ENCODE measurements around the gene CADPS2.
"Not testable (repeated sequence)": the region's sequence is repeated elsewhere in the genome, so short reads cannot be mapped to it uniquely, and the experiment has no call there.

CADPS2 gene

DNA sequence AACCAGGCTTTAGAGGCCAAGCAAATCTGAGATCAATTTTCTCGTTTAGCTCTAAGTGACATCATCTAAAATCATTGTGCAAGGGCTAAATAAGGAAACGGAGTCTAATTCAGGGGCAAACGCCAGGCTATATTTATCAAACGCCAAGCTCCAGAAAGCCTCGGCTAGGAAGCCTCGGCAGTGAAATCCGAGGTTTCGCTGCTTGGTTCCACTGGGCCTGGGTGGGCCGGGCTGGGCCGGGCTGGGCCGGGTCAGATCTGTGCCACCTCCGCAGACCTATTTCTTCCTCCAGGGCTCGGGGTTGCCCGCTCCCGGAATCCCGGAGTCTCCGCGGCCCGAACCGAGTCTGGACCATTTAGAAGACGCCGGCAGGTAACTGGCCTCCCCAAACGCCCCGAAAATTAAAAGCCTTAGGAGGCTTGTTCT lies 581.3 kb downstream of the CADPS2 start:
- no peak for DNase-seq

DNA sequence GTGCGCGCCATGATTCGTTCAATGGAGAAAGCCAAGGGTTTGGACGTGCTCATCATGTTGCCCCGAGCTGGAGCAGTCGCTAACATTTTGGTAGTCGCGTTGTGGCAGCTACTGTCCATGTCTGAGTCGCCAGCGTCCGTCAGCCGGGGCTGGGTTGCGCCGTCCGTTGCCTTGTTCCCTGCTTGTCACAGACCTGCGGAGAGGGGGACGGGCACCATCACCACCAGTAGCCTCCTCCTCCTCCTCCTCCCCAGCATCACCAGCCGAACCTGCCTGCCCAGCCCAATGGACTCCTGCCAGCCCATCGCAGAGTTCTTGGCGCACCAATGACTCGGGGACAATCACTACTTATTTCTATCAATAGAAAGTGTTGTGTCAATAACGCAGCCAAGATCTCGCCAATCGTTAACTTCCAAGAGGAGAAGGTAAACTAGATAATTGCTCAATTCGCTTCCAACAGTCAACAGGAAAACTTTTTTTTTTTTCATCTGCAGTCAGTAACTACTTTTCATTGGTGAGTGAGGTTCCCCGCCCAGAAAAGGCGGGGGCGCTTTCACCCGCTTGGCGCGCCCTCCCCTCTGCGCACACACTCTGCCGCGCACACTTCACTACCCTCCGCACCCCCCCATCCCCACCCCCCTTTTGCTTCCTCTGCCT lies 581.8 kb downstream of the CADPS2 start, which contains the start of gene FEZF1:
FEZF1 (minus strand) TSS at position 432 of the 657 bp plus-strand sequence; CDS start at position 119, 313 bp downstream.
- no peak for DNase-seq

DNA sequence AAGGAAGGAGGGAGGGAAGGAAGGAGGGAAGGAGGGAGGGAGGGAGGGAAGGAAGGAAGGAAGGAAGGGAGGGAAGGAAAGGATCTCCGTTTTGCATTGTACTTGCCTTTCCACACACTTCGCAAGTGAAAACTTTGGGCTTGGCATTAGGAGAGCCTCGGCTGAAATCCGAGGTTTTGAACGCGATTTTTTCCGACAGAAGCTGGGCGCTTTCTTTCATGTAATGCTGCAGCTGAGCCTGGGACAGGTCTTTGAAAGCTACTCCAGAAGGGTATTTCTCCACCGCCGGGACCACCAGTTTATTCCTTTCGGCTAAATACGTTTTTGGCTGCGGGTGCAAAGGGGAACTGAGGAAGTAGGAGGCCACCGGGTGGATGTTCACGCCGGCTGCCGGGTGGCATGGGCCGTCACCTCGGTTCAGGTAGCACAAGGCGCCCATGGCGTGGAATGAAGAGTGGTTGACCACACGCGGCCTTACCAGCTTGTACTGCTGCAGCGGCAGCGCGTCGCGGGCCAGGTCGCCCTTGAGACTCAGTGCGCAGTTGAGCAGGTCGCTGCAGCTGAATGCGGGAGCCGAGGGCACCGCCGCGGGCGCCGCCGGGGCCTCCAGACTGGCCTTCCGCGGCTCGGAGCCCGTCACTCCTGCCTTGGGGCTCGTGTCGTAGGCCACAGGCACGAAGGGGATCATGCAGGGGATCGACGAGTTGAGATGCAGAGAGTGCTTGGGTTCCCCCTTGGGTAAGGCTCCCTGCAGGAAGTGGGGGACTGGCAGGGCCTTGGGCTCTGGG lies 582.5 kb downstream of the CADPS2 start:
- DNase-seq = no peak

DNA sequence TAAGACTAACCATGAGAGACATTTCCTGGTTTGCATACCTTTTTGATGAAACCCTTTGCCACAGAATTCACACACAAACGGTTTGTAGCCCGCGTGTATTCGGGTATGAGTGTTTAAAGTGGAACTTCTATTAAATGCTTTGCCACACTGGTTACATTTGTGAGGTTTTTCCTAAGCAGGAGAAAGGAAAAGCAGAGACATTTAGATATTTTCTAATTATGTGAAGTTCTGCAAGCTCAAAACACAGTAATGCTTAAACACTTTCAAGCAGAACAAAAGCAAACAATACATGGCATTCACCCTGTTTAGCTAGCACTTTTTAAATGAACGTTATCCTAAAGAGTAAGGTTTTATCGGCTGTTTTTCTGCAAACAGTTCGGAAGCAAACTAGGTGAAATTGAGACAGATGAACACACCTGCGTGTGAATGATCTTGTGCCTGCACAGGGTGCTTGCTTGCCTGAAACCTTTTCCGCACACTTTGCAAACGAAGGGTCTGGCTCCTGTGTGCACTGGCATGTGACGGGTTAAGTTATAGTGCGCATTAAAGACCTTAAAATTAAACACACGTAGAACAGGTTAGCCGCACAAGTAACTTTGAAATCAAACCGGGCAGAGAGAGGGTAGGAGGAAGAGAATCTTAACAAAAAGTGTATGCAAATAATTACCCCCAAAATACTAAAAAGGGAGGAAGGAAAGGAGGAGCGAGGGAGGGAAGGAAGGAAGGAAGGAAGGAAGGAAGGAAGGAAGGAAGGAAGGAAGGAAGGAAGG lies 583.3 kb downstream of the CADPS2 start:
- DNase-seq = no peak

DNA sequence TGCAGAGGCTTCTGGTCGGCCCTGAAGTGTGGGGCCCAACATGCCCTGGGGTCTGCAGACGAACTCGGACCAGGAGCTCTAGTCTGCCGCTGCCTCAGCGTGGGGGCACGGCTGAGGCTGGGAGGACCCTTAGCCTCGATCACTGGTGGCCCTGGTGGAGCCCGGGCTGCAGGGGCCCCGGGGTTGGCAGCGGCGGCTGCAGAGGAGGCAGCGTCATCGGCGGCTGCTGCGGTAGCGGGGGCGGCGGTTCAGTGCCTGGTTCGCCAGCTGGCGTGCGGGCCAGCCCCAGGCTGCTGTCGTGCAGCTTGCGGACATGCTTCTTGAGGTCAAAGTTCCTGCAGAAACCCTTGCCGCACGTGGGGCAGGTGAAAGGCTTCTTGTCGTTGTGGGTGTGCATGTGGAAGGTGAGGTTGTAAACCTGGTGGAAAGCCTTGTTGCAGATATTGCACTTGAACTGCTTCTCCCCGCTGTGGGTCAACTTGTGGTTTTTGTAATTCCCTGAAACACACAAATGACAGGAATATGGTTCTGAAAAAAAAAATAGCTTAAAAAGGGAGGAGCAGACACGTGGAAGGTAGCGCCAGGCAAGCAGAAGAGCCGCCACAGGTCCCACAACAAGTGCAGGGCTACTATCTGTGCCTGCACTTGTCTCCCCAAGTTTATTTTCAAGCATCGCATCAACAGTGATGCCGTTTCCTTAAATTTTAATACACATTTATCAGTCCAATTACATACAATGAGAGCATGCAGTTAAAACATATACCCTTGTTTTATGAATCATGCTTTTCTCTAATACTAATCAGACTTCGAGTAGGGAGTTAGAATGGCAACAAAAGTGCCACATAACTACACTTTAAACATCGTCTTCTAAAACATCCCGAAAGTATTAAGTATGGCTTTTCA lies 584.2 kb downstream of the CADPS2 start:
- no peak for DNase-seq

DNA sequence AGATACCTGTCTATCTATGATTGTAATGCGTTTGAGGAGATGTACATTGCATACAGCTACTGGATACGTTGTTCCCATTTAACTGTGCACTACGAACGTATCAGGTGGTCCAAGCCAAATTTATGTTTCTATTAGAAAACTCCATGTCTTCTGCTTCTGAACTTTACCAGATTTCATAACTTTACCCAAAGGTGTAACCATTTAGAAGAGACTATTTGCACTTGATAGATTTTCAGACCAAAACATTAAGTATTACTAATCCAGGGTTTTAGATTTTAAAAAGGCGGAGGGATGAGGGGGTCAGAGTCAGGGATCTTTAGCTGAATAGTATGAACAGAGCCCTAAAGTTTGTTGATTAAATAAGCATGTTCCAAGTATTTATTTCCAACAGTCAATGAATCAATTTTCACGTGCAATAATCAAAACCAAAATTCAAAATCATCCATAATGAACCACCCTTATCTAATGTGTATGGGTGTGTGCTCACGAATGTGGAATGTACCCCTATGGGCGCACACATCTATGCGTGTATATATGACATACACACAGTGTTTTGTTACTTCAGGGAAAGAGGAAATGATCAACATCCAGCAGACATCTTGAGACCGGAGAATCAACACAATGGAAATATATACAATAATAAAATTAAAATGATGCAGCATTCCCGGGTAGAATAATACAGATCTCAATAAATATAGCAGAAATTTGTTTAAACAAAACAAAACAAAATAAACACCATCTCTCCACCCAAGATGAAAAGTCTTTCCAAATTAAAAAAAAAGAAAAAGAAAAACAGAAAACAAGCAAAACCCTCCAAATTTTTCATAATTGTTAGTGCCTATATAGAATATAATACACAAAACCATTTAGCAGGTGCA lies 585.1 kb downstream of the CADPS2 start:
- no peak for DNase-seq

DNA sequence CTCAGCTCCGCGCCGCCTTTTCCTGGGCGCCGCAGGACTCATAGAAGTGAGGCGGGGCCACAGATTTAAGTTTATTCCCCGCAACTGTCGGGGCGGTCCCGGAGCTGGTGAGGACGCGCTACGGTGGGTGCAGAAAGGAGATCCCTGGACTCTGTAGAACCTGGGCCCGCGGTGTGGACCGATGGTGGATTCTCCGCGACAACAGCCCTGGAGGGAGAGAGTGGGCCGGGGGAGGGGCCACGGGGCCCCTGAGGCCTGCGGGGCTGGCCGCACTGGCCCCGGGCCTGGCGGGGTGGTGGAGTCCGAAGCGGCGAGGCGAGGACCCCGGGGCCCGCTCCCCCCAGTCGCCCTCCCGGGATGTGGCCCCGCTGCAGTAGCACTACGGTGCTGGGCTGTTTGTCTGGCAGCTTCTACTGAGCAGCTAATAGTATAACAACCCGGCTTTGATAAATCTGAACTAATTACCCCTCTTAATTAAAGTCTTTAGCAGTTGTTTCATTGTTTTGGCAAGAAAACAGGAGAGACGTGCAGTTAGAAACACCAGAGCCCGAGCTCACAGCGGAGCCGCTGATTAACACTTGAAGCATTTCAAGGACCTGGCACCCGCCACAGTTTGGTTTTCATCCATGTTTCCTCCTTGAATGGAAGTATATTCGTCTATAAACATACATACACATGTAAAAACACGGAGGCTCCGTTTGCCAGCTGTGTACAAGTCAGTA lies 585.9 kb downstream of the CADPS2 start:
- no peak for DNase-seq

DNA sequence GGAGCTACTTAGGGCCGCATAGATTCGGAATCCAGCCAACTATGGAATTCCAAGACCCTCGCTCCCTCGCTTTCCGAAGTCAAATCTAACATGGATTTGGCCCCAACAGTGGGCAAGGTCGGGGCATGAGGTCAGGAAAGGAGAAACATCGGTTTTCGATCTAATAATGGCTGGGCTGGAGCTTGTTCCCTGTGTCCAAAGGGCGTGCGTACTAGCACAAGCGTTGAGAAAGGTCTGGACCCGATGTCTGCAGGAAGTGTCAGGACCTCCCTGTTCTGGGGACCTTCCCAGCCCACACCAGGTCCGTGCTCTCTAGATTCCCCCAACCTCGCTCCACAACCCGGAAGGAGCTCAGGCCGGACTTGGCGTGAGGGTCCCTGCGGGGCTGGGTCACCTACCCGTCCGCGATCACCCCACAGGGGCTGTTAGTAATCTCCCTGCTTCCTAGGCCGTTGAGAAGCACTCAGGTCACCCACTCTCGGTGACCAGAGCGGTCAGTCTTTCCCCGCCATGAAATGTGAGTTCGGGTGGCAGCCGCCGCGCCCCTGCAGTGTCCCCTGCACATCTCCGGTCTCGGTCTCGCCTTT lies 586.5 kb downstream of the CADPS2 start:
- no peak for DNase-seq

DNA sequence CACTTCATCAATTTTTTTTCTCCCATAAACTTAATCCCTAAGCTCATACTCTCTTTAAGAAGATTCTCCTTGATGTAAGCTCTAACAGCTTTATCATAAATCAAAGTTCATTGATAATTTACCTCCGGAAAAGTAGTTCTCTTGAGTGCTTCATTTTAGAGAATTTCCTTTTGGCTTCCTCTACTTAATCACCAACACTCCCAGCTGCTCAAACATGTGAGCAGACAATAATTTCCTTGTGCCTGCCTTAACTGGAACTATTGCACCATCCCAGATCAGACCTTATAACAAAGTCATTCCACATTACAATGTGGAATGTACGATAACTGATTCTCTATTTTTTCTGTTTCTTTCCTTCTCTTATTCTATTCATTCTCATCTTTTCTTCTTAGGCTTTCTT lies 587.6 kb downstream of the CADPS2 start:
- DNase-seq = no peak

DNA sequence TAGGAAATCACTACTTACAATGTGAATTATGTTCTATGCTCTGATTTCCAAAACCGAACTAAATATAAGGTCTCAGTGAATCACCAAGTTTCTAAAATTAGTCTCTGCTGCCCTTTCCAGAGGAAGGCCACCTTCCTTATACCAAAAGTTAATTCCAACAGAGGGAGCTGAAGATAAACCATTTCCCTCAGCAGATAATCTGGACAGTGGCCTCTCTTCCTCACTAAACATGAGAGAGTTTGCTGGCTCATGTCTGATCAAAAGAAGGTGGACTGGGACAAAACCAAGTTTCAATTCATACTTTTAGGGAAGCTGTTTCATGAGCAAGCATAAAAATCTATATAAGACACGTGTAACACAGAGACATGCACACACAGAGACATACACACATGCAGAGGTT lies 588.1 kb downstream of the CADPS2 start:
- no peak for DNase-seq

DNA sequence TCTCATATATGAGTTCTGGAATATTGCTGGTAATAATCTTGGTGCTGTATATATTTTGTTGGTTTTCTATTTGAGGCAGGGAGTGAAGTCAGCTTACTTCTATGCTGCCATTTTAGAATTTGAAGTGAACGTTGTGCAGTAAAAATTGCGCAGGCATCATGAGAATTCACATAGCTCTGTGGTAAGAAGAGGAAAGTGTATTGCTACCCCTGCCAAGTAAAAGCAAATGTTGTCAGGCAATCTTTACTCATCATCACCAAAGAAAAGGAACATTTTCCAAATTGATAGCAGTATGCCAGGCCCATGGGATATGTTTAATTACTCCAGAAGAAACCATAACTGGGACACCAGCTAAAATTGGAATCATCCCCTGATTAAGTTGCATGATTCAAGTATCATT lies 595.1 kb downstream of the CADPS2 start:
- no peak for DNase-seq

DNA sequence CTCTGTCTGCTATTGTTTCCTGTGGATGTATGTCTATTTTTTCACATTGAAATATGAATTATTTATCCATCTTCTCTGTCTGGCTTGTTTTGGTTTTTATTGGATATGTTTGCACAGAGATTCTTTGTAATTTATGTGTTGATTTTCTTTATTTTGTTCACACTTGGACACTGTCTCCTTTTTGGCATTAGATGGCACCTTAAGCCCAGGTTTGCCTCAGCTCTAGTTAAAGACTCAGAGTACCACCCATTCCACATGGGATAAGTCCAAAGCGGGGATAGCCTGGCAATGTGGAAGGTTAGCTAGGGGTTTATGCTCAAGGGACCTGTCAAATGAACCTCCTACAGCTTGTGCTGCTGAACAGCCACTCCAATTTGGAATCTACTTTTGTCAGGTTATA lies 595.8 kb downstream of the CADPS2 start:
- no peak for DNase-seq

DNA sequence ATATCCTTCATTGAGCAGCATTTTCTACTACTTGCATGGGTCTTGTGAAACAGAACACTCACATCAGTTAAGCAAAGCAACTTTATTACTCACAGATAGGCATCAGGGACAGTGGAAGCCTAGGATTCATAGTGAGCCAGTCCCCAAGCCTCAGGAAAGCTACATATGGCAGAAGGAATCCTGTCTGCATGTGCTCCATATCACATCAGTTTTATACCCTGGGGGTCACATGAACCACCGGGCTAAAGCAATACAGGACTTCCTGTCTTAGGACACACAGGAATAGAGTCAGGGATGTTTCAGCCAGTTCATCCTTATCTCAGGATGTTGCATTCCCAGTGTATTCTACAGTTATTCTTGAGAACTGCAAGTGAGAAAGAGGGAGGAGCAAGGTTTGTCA lies 596.8 kb downstream of the CADPS2 start:
- no peak for DNase-seq

DNA sequence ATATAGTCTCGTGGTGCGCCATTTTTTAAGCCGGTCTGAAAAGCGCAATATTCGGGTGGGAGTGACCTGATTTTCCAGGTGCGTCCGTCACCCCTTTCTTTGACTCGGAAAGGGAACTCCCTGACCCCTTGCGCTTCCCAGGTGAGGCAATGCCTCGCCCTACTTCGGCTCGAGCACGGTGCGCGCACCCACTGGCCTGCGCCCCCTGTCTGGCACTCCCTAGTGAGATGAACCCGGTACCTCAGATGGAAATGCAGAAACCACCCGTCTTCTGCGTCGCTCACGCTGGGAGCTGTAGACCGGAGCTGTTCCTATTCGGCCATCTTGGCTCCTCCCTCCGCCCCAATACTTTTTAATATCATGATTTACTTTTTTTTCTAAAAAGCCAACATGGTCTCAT lies 601.7 kb downstream of the CADPS2 start:
- DNase-seq = not testable (repeated sequence)

DNA sequence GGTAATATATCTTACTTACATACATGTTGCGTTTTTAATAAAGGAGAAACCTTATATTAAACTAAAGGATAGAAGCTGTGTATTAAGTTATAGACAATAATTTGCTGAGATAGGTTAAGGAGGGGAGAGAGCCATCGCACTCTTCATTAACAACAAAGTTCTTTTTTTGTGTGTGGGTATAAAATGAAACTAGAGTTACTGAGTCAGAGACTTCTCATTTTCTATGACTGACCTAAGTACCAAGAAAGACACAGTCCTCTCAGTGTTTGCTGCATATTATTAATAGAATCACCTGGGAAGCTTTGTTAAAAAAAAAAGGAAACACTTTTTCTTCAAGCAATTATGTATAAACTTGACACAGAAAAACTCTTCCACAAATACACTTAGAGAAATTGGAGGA lies 613.1 kb downstream of the CADPS2 start:
- no peak for DNase-seq

DNA sequence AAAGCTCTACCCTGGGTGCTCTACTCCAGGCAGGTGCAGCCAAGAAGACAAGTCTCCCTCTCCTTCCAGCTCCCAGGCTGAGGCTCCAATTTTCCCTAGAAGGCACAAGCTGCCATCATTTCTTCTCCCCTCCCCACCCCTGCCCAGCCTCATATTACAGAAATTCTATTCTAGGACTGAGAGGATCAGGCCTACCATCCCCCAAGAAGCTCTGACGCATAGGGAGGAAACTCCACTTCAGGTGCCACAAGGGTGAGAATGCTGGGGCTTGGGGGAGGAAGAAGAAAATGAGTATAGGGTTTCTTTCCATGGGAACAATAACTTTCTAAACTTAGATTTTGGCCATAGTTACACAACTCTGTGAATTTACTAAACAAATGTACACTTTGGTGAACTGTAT lies 617.0 kb downstream of the CADPS2 start:
- DNase-seq = no peak

Measured in activated CD4-positive, alpha-beta T cell treated with anti-CD3 and anti-CD28 coated beads for 1 hour (primary cell).